ENCODE data around the gene CNBD2.
A peak's percentile ranks its signal among the peaks of the same experiment; 100 is the strongest.
"Not testable (repeated sequence)": the region's sequence is repeated elsewhere in the genome, so short reads cannot be mapped to it uniquely, and the experiment has no call there.

Gene CNBD2

GRCh38 chr20:35967979-35968640 is at the start of gene CNBD2:
TSS of gene CNBD2 (plus strand) at chr20:35968590. CDS start at chr20:35968763, 173 bp downstream.
- no peak for DNase-seq (ENCODE audit: low read depth)

GRCh38 chr20:35920523-35920922 is 47.9 kb upstream of the CNBD2 start:
- DNase-seq (ENCODE audit: low read depth), result no peak

GRCh38 chr20:35929301-35929700 is 39.1 kb upstream of the CNBD2 start:
- no peak for DNase-seq (ENCODE audit: low read depth)

DNA sequence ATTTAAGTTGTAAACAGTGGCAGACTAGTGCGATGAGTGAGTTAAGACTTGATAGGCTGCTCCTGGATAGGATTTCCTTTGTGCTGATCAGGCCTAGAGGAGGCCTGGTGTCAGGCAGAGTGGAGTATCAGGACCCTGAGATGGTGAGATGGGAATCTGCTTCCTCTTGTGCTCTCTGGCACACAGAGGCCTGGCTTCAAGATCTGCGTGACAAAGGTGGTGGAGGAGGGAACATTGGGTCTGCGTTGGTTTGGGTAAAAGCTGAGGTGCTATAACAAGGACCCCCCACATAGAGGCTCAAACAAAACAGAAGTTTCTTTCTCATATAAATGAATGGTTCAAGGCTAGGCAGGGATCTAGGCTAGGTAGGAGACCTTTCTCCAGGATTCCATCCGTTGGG is 34.3 kb upstream of the CNBD2 start:
- no peak for DNase-seq (ENCODE audit: low read depth)

- DNase-seq (ENCODE audit: low read depth), result no peak
Measured at GRCh38 chr20:35939264-35939663, 29.1 kb upstream of the CNBD2 start.

GRCh38 chr20:35941620-35942019 is 26.8 kb upstream of the CNBD2 start:
- no peak for DNase-seq (ENCODE audit: low read depth)

GRCh38 chr20:35942243-35942642 is 26.1 kb upstream of the CNBD2 start:
- DNase-seq (ENCODE audit: low read depth), result no peak

GRCh38 chr20:35947489-35947888 is 20.9 kb upstream of the CNBD2 start:
- DNase-seq (ENCODE audit: low read depth), result peak; percentile 17

GRCh38 chr20:35947907-35948306 is 20.5 kb upstream of the CNBD2 start:
- no peak for DNase-seq (ENCODE audit: low read depth)

GRCh38 chr20:35950093-35950492 is 18.3 kb upstream of the CNBD2 start:
- no peak for DNase-seq (ENCODE audit: low read depth)

DNA sequence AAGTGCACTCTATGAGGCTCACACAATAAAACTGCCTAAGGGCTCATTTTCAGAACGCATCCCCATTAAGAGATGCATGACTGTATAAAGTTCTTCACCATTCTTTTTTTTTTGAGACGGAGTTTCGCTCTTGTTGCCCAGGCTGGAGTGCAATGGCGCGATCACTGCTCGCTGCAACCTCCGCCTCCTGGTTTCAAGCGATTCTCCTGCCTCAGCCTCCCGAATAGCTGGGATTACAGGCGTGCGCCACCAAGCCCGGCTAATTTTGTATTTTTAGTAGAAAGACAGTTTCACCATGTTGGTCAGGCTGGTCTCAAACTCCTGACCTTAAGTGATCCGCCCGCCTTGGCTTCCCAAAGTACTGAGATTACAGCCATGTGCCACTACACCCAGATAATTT is 16.3 kb upstream of the CNBD2 start:
- DNase-seq (ENCODE audit: low read depth), result not testable (repeated sequence)

DNA sequence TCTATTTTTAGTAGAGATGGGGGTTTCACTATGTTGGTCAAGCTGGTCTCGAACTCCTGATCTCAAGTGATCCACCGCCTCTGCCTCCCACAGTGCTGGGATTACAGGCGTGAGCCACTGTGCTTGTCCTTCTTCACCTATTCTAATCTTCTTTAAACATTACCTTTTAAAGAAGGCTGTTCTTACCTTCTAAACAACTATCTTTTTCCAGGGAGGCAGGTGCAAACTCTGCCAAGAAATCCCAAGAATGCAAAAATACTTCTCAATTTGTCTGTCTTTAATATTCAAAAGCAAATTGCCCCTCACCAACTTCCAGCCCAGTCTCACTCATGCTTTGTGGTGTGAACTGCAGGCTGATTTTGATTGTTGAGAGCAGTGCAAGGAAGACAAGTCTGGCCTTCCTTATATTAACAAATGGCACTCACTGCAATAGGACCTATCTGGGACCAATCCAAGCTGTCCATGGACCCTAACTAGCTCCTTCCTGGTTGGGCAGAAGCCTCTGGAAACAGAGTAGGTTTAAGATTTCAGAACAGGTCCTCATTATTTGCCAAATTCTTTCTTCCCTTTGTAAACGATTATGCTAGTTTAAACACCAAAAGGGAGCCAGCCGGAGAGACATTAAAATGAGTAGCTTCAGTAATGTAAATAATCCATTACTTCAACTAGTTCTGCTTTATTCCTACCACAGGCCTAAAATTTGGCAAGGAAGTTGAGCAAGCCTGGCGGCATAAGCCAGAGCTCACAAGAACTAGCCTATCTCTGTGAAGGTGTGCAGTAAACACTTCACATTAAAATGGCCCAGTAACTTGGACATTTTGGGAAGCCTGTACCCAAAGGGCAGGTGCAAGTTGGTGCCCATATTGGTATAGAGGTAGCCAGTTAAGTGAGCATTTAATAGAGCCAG is 15.7 kb upstream of the CNBD2 start:
- no peak for DNase-seq (ENCODE audit: low read depth)

- peak; percentile 56 for DNase-seq (ENCODE audit: low read depth)
Measured at GRCh38 chr20:35953387-35954199, 14.8 kb upstream of the CNBD2 start.

DNA sequence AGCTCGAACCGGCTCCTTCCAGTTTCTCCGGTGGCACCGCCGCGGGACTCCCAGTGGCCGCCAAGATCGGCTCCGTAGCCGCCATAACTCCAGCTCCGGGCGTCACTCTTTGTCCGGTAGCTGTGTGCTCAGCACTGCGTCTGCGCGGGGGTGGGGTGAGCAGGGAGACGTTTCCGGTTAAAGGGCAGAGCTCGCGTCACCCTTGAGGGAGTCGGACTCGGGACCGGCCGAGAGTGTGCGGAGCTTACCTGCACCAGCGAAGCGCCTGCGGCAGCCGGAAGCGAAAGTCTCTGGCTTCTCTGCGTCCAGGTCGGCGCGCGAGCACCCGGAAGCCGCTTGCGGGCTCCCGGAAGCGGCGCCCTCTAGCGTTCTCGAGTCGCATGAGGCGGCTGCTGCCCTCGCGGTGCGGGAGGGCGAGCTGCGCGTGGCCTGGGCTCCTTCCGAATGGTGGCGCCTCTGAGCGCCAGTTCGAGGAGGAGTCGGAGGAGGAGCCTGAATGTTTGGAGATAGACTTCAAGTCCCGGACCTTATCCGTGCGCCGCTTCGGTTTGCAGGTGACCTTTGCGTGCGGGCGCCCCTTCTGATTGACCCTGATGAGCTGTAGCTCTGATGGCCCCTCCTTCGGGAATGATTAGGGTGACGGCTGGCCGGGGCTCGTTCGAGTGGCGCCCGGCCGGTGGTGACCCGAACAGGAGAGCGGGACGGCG is 14.0 kb upstream of the CNBD2 start, which contains the start of gene SCAND1:
SCAND1 (minus strand) TSS at position 303 of the 707 bp plus-strand sequence; CDS start at position 85, 218 bp downstream.
- DNase-seq (ENCODE audit: low read depth), result peak; percentile 97

DNA sequence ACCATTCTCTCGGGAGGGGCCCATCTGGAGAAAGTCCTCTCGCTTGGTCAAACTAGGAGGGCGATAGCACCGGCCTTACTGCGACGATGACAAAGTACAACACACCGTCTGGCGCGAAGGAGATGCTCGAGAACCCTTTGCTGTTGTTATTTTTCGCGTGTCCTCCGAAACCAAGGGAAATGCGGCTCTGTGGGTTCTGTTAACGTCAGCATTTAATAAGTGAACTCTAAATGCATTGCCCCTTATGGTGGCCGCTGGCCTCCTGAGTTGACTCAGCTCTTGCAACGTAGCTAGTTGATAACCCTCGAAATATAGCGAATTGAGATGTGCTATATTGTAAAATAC is 13.5 kb upstream of the CNBD2 start:
- DNase-seq (ENCODE audit: low read depth), result peak; percentile 6

DNA sequence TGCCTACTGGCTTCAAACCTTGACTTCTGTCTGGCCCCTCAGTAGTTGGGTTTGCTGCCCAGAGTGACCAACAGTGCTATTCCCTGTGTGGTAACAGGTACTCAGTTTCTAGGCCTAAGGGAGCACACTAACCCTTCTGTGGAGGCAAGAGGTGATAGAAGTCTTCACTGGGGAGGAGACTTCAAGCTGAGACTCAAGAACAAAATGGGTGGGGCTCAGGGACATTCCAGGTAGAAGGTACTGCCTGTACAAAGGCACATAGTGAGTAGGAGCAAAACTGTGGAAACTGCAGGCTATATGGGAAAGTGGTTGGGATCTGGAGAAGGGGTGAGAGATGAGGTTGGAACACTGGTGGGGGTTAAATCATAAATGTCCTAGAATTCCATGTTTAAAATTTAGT is 11.8 kb upstream of the CNBD2 start:
- no peak for DNase-seq (ENCODE audit: low read depth)

DNA sequence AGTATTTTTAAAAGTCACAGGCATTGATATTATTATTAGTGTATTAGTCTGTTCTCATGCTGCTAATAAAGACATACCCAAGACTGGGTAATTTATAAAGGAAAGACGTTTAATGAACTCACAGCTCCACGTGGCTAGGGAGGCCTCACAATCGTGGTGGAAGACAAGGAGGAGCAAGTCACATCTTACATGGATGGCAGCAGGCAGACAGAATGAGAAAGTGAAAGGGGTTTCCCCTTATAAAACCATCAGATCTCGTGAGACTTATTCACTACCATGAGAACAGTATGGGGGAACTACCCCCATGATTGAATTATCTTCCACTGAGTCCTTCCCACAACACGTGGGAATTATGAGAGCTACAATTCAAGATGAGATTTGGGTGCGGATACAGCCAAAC is 9.1 kb upstream of the CNBD2 start:
- not testable (repeated sequence) for DNase-seq (ENCODE audit: low read depth)

DNA sequence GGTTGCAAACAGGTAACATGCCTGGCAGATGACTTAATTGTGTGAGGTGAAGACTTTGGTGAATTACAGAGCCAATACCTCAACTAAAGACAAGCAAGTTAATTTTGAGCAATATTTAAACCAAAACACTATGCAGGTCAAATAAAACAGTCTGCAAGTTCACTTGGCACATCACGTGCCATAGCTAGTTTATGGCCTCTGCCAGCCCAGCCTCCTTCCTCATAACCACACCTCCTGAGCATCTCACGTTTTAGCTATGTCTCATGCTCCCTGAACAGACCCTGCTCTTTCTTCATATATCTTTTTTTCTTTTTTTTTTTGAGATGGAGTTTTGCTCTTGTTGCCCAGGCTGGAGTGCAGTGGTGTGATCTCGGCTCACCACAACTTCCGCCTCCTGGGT is 4.5 kb upstream of the CNBD2 start:
- no peak for DNase-seq (ENCODE audit: low read depth)

DNA sequence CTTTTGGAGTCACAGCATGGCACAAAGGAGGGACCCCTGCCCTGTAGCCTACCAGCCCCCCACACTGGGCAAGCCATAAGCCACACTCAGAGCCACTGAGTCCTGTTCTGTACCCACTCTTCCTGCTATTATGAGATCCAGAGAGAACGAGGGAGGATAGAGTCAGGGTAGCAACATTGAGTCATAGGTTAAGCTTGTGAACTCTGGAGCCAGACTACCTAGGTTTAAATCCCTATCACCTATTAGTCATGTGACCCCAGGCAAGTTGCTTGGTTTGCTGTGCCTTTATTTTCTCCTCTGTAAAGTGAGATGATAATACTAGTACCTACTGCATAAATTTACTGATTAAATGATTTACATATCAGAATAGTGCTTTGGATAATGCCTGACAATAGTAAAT is 540 bp downstream of the CNBD2 start:
- DNase-seq (ENCODE audit: low read depth), result no peak

DNA sequence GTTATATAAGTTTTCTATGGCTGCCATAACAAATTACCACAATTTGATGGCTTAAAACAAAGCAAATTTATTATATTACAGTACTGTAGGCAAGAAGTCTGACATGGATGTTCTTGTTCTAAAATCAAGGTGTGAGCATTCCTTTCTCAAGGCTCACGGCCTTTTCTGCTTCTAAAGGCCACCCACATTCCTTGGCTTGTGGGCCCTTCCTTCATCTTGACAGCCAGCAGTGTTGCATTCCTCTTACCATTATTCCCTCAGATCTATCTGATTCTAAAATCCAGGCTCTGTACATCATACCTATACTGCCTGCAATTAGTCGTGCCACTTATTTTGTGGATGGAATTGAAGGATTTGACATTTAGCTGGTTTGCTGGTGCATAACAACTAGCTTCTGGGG is 3.6 kb downstream of the CNBD2 start:
- no peak for DNase-seq (ENCODE audit: low read depth)

GRCh38 chr20:35972462-35972861 is 4.1 kb downstream of the CNBD2 start:
- DNase-seq (ENCODE audit: low read depth), result no peak

- DNase-seq (ENCODE audit: low read depth), result no peak
Measured at GRCh38 chr20:35974256-35974655, 5.9 kb downstream of the CNBD2 start.
